Aorta (tissue), 5 donors: ENCODE measurements around the gene SLC9A8. TPM values are rescaled to one million over a fixed set of nuclear protein-coding genes. Genes with fewer than 3 reads are reported as not detected.

Experiments used
- ATAC-seq: fragments of 200-7000 bp; cut with Tn5 transposase; one replicate; pipeline ENCODE4 v1.9.1; 2022; ENCODE audit warnings: moderate library complexity; ENCODE audit not compliant: low FRiP score
- DNase-seq, 2 donors: peaks; one replicate each; pipeline ENCODE4 v3.0.0-alpha.2; 2020
- H3K27ac ChIP-seq, 2 donors: one replicate each; pipeline ENCODE4 v1.5.1; 2013; ENCODE audit warnings: low read length in 2 of 2, mild to moderate bottlenecking in 2 of 2, moderate library complexity in 2 of 2, control low read depth in 1 of 2, inconsistent platforms in 1 of 2, low read depth in 1 of 2
- H3K27me3 ChIP-seq, 2 donors: one replicate each; pipeline ENCODE4 v1.6.1; 2013; ENCODE audit warnings: control low read depth in 1 of 2, low read length in 1 of 2, mild to moderate bottlenecking in 1 of 2, moderate library complexity in 1 of 2; ENCODE audit not compliant: insufficient read depth in 2 of 2, control insufficient read depth in 1 of 2
- H3K36me3 ChIP-seq, 2 donors: one replicate each; pipeline ENCODE4 v1.6.1; 2013; ENCODE audit warnings: control low read depth in 1 of 2, low read length in 1 of 2, mild to moderate bottlenecking in 1 of 2; ENCODE audit not compliant: insufficient read depth in 2 of 2, control insufficient read depth in 1 of 2
- H3K4me1 ChIP-seq, 2 donors: one replicate each; pipeline ENCODE4 v1.6.1; 2013; ENCODE audit warnings: low read length in 2 of 2, control low read depth in 1 of 2, mild to moderate bottlenecking in 1 of 2, moderate library complexity in 1 of 2; ENCODE audit not compliant: insufficient read depth in 2 of 2, control insufficient read depth in 1 of 2
- H3K4me3 ChIP-seq, 2 donors: one replicate each; pipeline ENCODE4 v1.5.1; 2013; ENCODE audit warnings: low read length in 2 of 2, control low read depth in 1 of 2, mild to moderate bottlenecking in 1 of 2
- H3K9me3 ChIP-seq: one replicate; pipeline ENCODE4 v1.6.1; 2013; ENCODE audit warnings: mild to moderate bottlenecking, low read length; ENCODE audit not compliant: control insufficient read depth
- WGBS, 2 donors: extraction: QIAGEN DNeasy Blood & Tissue Kit; methylation state at CpG; one replicate each; pipeline ENCODE4 v1.1.7; 2013; 5-methylcytosine and 5-hydroxymethylcytosine counted together
- intact Hi-C, 2 donors: fragments of 100-400 bp; cut with DNase I; formaldehyde crosslinking; loops; one replicate each; pipeline versions ENCODE4 v1.14.2 to v1.15.0; 2022
- polyA plus RNA-seq, 2 donors: library from polyadenylated mRNA; stranded (reverse); fragments of 200-250 nt; gene quantifications; one replicate each; pipeline ENCODE4 v1.2.3, GENCODE V29; 2013
- total RNA-seq, 2 donors: library from RNA; stranded (reverse); fragmentation: NEBNext Ultra II Directional; extraction: Animal tissue kit (Norgen Biotek cat#: 25700); gene quantifications; one replicate each; pipeline ENCODE4 v1.2.1, GENCODE V29; 2021
- donor health status: healthy with polysubstance abuse.
- donor health status: Bipolar disorder and iron deficiency.
- donor health status: DM: no; HTN: no; CAD: no.
- donor health status: DM: no; HTN: no; CAD: no.
- donor health status: DM: yes; HTN: yes; CAD: no.

The SLC9A8 gene
- total and polyA plus RNA-seq, 4 donors, result 2.8 to 14.6 (median 11.5) TPM

DNA sequence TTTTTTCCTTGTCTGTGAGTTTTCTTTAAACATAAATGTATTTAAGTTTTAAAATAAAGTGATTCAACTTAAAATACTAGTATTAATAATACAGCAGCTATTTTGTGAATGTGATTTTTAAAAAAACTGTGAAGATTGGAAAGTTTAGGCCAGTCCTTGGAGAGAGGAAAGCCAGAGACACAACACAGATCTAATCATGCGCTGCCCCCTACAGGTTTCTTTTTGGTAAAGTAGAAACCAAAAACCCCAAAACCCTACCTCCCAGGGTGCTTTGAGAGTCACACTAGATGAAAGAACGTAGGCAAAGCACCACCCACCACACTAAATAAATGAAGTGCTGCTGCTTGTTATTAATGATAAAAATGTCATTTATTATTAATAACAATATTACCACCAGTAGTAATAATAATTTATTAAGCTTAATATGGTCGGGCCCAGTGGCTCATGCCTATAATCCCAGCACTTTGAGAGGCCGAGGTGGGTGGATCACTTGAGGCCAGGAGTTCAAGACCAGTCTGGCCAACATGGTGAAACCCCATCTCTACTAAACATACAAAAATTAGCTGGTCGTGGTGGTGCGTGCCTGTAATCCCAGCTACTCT, 33.7 kb downstream of the SLC9A8 start:
- Histone ChIP-seq H3K4me3 (no peak overlapping the region), H3K27ac (no peak overlapping the region), H3K36me3 (no peaks in the 10 kb centered on the region), H3K27me3 (no peaks in the 10 kb centered on the region), H3K9me3 (no peaks in the 10 kb centered on the region), H3K4me1 (peaks cover 5 to 11% of the 10 kb centered on the region in 2 donors)
- intact Hi-C loops, result loop anchor here (5.0 to 10.0 kb wide), 2 partner anchors 132 to 304 kb away; partner anchors contain the start of gene B4GALT5 (in 1 of the 2)
- ATAC-seq, result peak; percentile 70
- 62 to 67% methylated on average over 6 of the region's 6 CpGs for WGBS, 2 donors
- no peak for DNase-seq

DNA sequence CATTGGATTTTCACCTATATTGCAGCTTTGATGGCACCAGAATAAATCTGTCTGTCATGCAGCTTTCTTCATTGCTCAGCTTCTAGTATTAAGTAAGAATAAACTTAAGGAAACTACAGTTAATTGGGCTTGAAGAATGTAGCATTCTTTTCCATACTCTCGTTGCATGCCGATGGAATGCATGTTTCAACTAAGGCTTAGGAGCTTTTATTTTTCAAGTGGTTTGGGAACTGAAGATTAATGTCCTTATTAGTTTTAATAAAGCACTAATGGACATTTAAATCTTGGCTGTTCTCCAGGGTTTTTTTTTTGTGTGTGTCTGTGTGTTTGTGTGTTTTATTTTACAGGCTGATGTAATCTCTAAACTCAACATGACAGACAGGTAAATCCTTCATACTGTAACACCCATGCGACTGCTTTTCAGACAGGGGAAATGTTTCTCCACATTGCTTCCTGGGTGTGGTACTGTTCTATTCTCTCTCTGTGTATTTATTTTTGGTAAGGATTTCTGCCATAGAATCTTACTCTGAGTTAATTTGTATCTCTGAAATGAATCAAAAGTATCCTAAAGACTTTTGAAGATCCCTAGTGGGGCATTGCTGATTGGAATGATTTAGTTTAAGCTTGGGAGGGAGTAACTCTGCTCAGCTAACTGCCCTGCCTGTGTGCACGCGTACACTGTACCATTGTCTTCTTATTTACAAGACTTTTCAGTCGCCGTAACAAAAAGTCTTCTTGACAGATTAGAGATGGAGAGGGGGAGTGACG, 38.0 kb downstream of the SLC9A8 start:
- intact Hi-C loops, result loop anchor here in 1 of 2 donors (5.0 kb wide), 2 partner anchors 37 to 238 kb away; no protein-coding TSS in a partner anchor
- H3K4me1 ChIP-seq, result peaks cover 3 to 14% of the 10 kb centered on the region in 2 donors
- ATAC-seq (no peak), DNase-seq (no peak)
- H3K4me3 ChIP-seq, result no peak overlapping the region
- no peaks in the 10 kb centered on the region for H3K27me3 ChIP-seq
- peak overlapping the region; percentile 49 to 77 for H3K27ac ChIP-seq
- 29 to 33% methylated on average over 8 of the region's 8 CpGs for WGBS, 2 donors
- no peaks in the 10 kb centered on the region for H3K9me3 ChIP-seq
- no peaks in the 10 kb centered on the region for H3K36me3 ChIP-seq

DNA sequence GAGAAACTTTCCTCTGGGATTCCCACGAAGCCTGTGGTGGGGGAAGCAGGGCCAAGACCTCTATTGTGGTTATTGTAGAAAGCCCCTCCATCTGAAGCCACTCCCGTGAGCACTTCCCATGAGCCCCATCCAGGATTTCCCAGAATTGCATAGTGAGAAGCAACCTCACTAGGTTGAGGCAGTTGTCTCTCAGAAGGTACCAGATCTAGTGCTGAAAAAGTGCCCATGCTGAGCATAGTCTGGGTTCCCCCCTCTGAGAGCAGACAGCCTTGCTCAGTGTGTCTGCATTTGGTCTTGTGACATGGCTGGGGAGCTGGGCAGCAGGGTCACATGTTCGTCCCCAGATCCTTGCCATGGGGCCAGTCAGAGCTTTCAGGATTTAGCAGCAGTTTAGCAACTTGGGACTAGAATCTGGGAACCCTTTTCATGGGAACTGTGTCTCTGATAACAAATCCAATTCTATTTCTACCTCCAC, 38.6 kb downstream of the SLC9A8 start:
- Histone ChIP-seq H3K36me3 (no peaks in the 10 kb centered on the region), H3K4me3 (no peak overlapping the region), H3K9me3 (no peaks in the 10 kb centered on the region), H3K27ac (peak overlapping the region; percentile 49 to 77), H3K4me1 (peaks cover 3 to 14% of the 10 kb centered on the region in 2 donors), H3K27me3 (no peaks in the 10 kb centered on the region)
- ATAC-seq (peak; percentile 65), DNase-seq (peak in 1 of 2 donors; percentile 62)
- WGBS, 2 donors, result 21 to 22% methylated on average over 3 of the region's 3 CpGs
- intact Hi-C loops, result loop anchor here in 1 of 2 donors (5.0 kb wide), 2 partner anchors 36 to 239 kb away; no protein-coding TSS in a partner anchor

DNA sequence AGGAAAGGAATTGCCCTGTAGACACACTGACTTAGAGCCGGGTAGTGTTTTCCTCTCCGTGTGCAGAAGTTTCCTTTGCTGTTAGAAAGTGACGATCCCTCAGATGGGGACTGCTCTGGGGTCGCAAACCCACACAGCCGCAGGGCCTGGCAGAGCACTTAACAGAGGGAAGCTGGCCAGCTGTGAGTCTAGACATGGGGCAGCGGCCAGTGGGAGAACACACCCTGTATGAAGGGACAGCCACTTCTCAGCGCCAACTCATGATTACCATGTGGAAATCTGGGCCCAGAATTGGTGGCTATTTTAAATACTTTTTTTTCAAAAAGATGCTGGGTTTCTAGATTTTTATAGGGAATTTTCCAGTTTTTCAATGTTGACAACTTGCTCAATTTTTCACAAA, 39.4 kb downstream of the SLC9A8 start:
- no peaks in the 10 kb centered on the region for H3K9me3 ChIP-seq
- H3K27ac ChIP-seq, result peak overlapping the region in 1 of 2 donors; percentile 96
- peaks cover 3 to 14% of the 10 kb centered on the region in 2 donors for H3K4me1 ChIP-seq
- intact Hi-C loops, result loop anchor here (1.0 to 5.0 kb wide), 3 partner anchors 24 to 240 kb away; no protein-coding TSS in a partner anchor
- no peaks in the 10 kb centered on the region for H3K27me3 ChIP-seq
- no peaks in the 10 kb centered on the region for H3K36me3 ChIP-seq
- no peak overlapping the region for H3K4me3 ChIP-seq
- peak; percentile 83 for ATAC-seq
- WGBS, 2 donors, result 8 to 14% methylated on average over 7 of the region's 7 CpGs
- peak; percentile 77 to 82 for DNase-seq

DNA sequence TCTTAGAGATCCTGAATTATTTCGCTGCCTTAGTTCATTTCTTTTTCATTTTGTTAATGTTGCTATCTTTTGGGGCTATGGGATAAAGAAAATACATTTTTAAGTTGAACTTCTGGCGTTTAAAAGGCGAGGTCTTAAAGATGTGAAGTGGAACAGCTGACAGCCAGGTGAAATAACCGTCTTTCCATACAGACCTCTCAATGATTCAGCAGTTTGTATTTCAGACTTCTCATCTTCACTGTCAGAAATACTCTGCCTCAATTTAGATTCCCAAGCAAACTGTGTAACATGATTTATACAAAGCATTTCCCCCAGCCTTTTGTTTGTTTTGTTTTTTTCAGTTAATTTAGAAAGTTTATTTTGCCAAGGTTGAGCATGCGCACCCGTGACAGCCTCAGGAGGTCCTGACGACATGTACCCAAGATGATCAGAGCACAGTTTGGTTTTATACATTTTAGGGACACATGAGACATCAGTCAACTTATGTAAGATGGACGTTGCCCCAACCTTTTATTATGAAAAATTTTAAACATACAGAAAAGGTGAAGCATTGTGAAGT, 40.0 kb downstream of the SLC9A8 start:
- Histone ChIP-seq H3K4me1 (peaks cover 3 to 14% of the 10 kb centered on the region in 2 donors), H3K36me3 (no peaks in the 10 kb centered on the region), H3K9me3 (no peaks in the 10 kb centered on the region), H3K27me3 (no peaks in the 10 kb centered on the region), H3K27ac (peak overlapping the region; percentile 36 to 49), H3K4me3 (no peak overlapping the region)
- DNase-seq, result no peak
- WGBS, 2 donors, result 24 to 33% methylated on average over 8 of the region's 8 CpGs
- intact Hi-C loops, result loop anchor here (1.0 to 5.0 kb wide), 3 partner anchors 24 to 240 kb away; no protein-coding TSS in a partner anchor
- ATAC-seq, result no peak

DNA sequence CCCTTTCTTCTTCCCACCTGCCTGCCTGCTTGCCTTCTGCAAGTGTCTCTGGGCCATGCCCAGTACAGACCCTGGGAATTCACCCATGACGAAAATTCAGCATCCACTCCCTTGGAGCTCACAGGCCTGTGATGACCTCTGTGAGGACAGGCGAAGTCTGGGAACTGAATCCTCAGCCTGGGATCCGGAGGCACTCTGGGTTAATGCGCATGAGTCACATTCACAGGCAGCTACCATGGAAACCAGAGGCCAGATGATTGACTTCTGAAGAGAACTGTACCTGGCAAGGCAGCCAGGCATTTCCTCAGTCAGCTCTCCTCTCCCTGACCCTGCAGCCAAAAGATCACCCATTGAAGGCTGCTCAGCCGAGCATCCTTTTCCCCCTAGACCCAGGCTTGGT, 41.0 kb downstream of the SLC9A8 start:
- Histone ChIP-seq H3K27ac (peak overlapping the region in 1 of 2 donors; percentile 69), H3K9me3 (no peaks in the 10 kb centered on the region), H3K4me1 (peaks cover 3 to 14% of the 10 kb centered on the region in 2 donors), H3K27me3 (no peaks in the 10 kb centered on the region), H3K4me3 (no peak overlapping the region), H3K36me3 (no peaks in the 10 kb centered on the region)
- DNase-seq, result peak in 1 of 2 donors; percentile 69
- intact Hi-C loops, result loop anchor here in 1 of 2 donors (5.0 kb wide), 2 partner anchors 34 to 241 kb away; no protein-coding TSS in a partner anchor
- ATAC-seq, result peak; percentile 35
- WGBS, 2 donors, result 15 to 19% methylated on average over 5 of the region's 5 CpGs

DNA sequence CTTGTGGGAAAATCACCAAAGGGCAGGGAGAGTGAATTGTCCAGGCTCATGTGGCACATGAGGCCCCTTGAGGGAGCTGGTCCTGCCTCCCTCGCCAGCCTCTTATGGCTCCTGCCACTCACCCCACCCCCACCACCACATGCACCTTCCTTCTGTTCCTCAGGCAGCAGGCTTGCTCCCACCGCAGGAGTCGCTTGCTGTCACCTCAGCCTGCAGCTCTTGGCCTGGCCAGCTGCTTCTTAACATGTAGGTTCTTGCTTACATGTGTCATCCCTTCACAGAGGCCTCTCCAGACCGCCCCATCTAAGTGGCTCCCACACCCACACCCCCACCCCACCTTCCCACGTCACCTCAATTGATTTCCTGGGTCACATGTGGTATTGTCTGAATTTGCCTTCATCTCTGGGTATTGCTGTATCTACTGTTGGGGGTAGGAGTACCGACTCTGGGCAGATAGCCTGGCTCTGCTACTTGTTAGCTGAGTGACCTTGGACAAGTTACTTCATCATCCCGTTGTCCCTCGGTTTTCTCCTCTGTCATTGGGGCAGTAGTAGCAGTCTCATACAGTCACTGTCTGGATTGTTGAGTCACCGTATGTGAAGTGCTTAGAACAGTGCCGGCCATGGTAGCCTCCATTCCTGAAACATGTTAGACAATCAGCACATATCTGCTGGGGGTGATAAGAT, 41.7 kb downstream of the SLC9A8 start:
- ATAC-seq (no peak), DNase-seq (no peak)
- WGBS, 2 donors, result 87 to 88% methylated on average over 10 of the region's 10 CpGs
- Histone ChIP-seq H3K27ac (peak overlapping the region in 1 of 2 donors; percentile 38), H3K27me3 (no peaks in the 10 kb centered on the region), H3K4me1 (peaks cover 5 to 14% of the 10 kb centered on the region in 2 donors), H3K9me3 (no peaks in the 10 kb centered on the region), H3K4me3 (no peak overlapping the region), H3K36me3 (no peaks in the 10 kb centered on the region)
- intact Hi-C loops, result loop anchor here in 1 of 2 donors (5.0 kb wide), 2 partner anchors 33 to 242 kb away; no protein-coding TSS in a partner anchor

DNA sequence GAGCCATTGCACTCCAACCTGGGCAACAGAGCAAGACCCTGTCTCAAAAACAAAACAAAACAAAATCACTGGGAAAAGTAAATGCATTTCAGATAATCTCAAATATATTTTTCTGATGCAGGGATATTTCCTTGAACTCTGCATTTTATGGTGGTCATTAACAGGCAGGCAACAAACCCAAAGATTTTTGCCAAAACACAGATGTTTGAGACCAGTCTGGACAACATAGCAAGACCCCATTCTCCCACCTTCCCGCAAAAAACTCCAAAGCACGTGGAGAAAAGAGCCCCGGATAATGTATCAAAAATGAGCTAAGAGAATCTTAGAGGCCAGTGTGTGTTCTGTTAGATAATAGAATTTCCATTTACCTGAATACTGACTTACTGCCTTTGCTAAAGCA, 44.3 kb downstream of the SLC9A8 start:
- no peaks in the 10 kb centered on the region for H3K27me3 ChIP-seq
- 97% methylated on average over 3 of the region's 3 CpGs for WGBS, 2 donors
- peaks cover 2 to 7% of the 10 kb centered on the region in 2 donors for H3K4me1 ChIP-seq
- H3K27ac ChIP-seq, result no peak overlapping the region
- H3K4me3 ChIP-seq, result no peak overlapping the region
- ATAC-seq (no peak), DNase-seq (no peak)
- intact Hi-C loops, result no loop called here
- H3K36me3 ChIP-seq, result no peaks in the 10 kb centered on the region
- no peaks in the 10 kb centered on the region for H3K9me3 ChIP-seq
